Epithelial cell of esophagus (primary cell): Measurements from ENCODE around the gene AP4S1.

Source experiments
- DNase-seq: peaks from one replicate; pipeline ENCODE4 v3.0.0; 2010; ENCODE audit warnings: low read depth
- H3K4me3 ChIP-seq: 2 replicates; pipeline ENCODE4 v1.5.1; 2011; ENCODE audit warnings: mild to moderate bottlenecking, low read length, control low read depth
- CTCF ChIP-seq: IDR thresholded peaks from 2 replicates; pipeline ENCODE4 v1.5.1; 2011; ENCODE audit warnings: low read depth, mild to moderate bottlenecking, low read length, control low read depth, inconsistent platforms; ENCODE audit not compliant: insufficient read depth; ENCODE audit errors: missing control alignments

Gene AP4S1

DNA sequence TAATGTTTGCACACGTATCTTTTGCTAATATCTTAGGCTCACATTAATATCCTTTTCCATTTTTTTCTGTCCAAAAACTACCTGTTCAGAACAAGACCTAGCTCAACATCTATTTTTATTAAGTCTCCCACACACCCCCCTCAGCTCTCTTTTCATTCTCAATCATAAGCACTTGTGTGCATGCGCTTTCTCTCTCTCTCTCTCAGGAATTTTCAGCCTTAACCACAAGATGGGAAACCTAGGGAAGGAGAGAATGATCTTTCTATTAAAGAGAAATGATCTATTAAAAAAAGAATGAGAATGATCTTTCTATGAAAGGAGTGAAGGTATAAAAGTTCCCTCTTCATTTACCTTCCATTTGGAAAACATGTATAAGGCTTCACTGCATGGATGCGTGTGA lies 39.7 kb upstream of the AP4S1 start:
- H3K4me3 ChIP-seq, result no peak overlapping the region
- DNase-seq, result no peak
- no peak for TF ChIP-seq CTCF

DNA sequence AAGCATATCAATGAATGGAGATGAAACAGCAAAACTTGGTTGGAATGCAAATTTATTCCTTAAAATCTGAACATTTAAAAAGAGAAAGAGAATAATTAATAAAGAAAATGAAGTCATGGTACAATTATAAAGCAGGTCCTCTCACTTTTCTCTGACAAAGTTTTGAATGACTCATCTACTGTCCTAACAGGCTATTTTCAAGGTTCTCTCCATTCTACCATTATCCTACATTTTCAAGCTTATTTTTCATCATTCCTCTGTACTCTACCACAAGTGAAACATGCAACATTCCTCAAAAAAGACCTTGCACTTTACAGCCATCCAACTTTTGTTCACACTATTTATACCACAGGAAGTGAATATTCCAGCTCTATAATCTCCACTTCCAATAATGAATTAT lies 36.9 kb upstream of the AP4S1 start:
- H3K4me3 ChIP-seq, result no peak overlapping the region
- TF ChIP-seq CTCF, result no peak
- peak; percentile 21 for DNase-seq

DNA sequence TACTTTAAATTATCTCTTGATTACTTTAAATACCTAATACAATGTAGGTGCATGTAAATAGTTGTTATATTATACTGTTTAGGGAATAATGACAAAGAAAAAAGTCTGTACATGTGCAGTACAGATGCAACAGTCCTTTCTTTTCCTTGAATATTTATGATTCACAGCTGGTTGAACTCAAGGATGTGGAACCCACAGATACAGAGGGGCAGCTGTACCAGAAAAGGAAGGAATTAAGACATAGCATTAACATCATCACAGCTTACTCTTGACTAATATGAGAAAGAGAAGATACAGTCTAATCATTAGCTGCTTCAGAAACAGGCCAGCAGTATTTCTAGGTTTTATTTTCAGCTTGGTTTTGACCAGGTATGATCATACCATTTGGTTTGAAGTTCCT lies 34.7 kb upstream of the AP4S1 start:
- TF ChIP-seq CTCF, result no peak
- no peak for DNase-seq

DNA sequence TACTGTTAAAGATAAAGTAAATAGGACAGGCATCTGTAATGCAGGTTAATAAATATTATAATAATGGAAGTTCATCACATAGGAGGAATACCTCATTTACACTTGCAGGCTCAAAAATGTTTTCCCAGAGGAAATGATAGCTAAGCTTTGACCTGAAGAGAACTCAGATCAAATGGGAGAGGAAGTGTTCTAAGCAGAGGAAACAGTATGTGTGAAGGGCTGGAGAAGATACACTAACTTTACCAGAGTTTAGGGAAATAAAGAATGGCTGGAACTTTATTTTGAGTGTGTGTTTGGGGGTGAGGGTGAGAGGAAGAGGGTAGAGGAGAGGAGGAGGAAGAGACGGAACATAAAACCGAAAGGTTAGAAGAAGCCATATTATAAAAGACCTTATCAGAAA lies 34.0 kb upstream of the AP4S1 start:
- no peak overlapping the region for H3K4me3 ChIP-seq
- TF ChIP-seq CTCF, result no peak
- no peak for DNase-seq

More for the DNA sequence above, 34.7 kb upstream of the AP4S1 start:
- no peak overlapping the region for H3K4me3 ChIP-seq

DNA sequence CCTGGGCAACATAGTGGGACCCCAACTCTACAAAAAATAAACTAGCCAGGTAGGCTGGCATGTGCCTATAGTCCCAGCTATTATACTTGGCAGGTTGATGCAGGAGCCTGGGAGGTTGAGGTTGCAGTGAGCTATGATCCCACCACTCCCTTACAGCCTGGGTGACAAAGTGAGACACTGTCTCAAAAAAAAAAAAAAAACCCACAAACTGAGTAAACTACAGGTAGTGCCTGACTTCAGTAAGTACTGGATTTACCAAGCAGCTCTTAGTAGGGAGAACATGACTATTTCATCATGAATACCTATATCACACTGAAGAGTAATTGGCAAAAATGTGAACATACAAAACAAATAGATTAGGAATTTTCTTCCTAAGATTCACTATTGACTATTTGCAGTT lies 32.4 kb upstream of the AP4S1 start:
- no peak for TF ChIP-seq CTCF
- DNase-seq, result no peak
- H3K4me3 ChIP-seq, result no peak overlapping the region

DNA sequence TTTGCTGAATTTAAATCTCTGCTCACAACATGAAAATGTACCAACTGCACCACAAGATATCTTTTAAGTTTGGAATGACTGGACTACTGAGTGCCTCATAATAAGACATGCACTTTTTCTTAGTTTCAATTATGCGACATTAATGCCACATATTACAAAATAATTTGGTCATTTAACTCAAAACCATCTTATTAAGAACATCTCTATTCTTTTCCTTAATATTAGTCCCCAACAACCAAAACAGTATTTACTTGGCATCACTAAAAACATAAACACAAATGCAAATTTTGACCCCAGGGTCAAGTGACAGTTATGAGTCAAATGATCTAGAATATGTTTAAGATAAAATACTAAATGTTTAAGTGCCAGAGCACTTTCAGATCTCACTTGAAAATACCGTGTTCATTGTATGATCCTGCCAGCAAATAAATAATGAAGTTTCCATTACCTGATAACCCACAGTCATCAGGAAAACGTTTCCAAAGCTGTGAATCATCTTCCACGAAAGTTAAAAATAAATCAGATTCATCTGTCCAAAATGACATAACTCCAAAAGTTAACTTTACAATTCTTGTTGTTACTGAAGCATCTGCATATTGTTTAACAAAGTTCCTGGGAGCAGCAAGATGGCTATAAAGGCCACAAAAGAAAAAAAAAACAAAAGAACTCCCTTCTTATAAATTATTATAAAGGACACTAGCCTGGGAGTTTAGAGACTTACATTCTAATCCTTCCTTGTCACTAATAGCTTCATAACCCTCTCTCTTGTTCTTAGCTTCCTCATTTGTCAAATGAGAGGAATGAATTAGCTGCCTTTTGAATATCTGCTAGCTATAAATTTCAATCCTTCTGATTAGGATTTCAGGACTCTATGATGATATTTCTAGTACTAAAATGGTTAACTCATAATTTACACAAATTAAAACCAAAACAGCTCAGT lies 30.5 kb upstream of the AP4S1 start:
- no peak overlapping the region for H3K4me3 ChIP-seq
- no peak for TF ChIP-seq CTCF
- DNase-seq, result peak; percentile 51

DNA sequence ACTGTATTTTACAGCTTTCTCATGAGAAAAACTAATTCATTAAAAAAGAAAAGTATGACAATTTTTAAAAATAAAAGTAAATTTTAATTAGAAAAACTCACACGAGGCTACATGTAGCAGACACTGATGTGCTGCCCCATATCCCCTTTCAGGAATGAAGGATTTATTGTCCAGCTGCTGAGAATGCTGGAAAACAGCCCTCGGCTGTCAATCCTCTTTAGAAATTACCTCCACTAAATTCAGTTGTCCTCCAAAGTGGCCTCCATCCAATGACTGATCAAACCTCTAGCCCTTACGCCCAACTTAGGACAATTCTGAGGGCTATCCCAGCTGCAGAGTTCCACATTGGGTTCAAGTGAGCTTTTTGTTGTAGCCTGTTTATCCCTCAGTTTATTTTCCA lies 29.8 kb upstream of the AP4S1 start:
- DNase-seq, result no peak
- no peak for TF ChIP-seq CTCF
- H3K4me3 ChIP-seq, result no peak overlapping the region
